Neuronal stem cell (in vitro differentiated cells): ENCODE results near the gene MUC20. TPM values are rescaled to one million over a fixed set of nuclear protein-coding genes. Genes with fewer than 3 reads are reported as not detected.
A peak's percentile ranks its signal among the peaks of the same experiment; 100 is the strongest.
"Not testable (repeated sequence)": the region's sequence is repeated elsewhere in the genome, so short reads cannot be mapped to it uniquely, and the experiment has no call there.

Experiments used
- DNase-seq: peaks from one replicate; pipeline ENCODE4 v3.0.0-alpha.2; 2013; ENCODE audit warnings: low spot score
- H2AFZ ChIP-seq: one replicate; pipeline ENCODE4 v1.6.1; 2013; ENCODE audit warnings: mild to moderate bottlenecking, low read length, inconsistent platforms
- H2AK5ac ChIP-seq: 2 replicates; pipeline ENCODE4 v1.6.1; 2013; ENCODE audit warnings: low read depth, mild to moderate bottlenecking, inconsistent platforms, low read length, moderate library complexity, mixed read lengths
- H2BK120ac ChIP-seq: 2 replicates; pipeline ENCODE4 v1.6.1; 2013; ENCODE audit warnings: low read depth, mild to moderate bottlenecking, inconsistent platforms, low read length, moderate library complexity, mixed read lengths
- H2BK12ac ChIP-seq: one replicate; pipeline ENCODE4 v1.6.1; 2013; ENCODE audit warnings: low read length, inconsistent platforms
- H2BK15ac ChIP-seq: 2 replicates; pipeline ENCODE4 v1.6.1; 2013; ENCODE audit warnings: mild to moderate bottlenecking, low read length, inconsistent platforms, mixed read lengths
- H2BK5ac ChIP-seq: one replicate; pipeline ENCODE4 v1.6.1; 2013; ENCODE audit warnings: inconsistent platforms, mild to moderate bottlenecking, low read length, moderate library complexity
- H3K14ac ChIP-seq: one replicate; pipeline ENCODE4 v1.6.1; 2013; ENCODE audit warnings: low read length, inconsistent platforms
- H3K18ac ChIP-seq: 2 replicates; pipeline ENCODE4 v1.6.1; 2013; ENCODE audit warnings: low read length, inconsistent platforms
- H3K23ac ChIP-seq: 2 replicates; pipeline ENCODE4 v1.6.1; 2013; ENCODE audit warnings: low read depth, mild to moderate bottlenecking, mixed read lengths, low read length, inconsistent platforms; ENCODE audit not compliant: poor library complexity
- H3K27ac ChIP-seq: replicated peaks from 3 replicates; pipeline ENCODE4 v1.5.1; 2013; ENCODE audit warnings: low read length, inconsistent platforms
- H3K27me3 ChIP-seq, 3 experiments: 2 replicates each; pipeline ENCODE4 v1.6.1; 2013; ENCODE audit warnings: low read length in 3 of 3, mild to moderate bottlenecking in 2 of 3, inconsistent platforms in 1 of 3, low read depth in 1 of 3, mixed read lengths in 1 of 3, moderate library complexity in 1 of 3; ENCODE audit not compliant: control insufficient read depth in 3 of 3, insufficient read depth in 3 of 3
- H3K36me3 ChIP-seq, 2 donors: replicated peaks in 1 of 2; 2 replicates each; pipeline ENCODE4 v1.6.1; 2013; ENCODE audit warnings: low read length in 2 of 2; ENCODE audit not compliant: control insufficient read depth in 2 of 2, insufficient read depth in 2 of 2
- H3K4ac ChIP-seq: 2 replicates; pipeline ENCODE4 v1.6.1; 2013; ENCODE audit warnings: inconsistent platforms, mild to moderate bottlenecking, low read length, moderate library complexity
- H3K4me1 ChIP-seq, 2 donors: 1 replicate in 1 of 2; 2 replicates in 1 of 2; pipeline ENCODE4 v1.6.1; 2013; ENCODE audit warnings: low read length in 2 of 2, low read depth in 1 of 2; ENCODE audit not compliant: control insufficient read depth in 2 of 2, insufficient read depth in 1 of 2
- H3K4me2 ChIP-seq: one replicate; pipeline ENCODE4 v1.6.1; 2013; ENCODE audit warnings: mild to moderate bottlenecking, low read length, inconsistent platforms; ENCODE audit not compliant: insufficient read depth, poor library complexity, severe bottlenecking
- H3K4me3 ChIP-seq, 2 donors: 2 replicates each; pipeline ENCODE4 v1.5.1; 2013; ENCODE audit warnings: low read length in 2 of 2, mild to moderate bottlenecking in 2 of 2, inconsistent platforms in 1 of 2, moderate library complexity in 1 of 2
- H3K79me1 ChIP-seq: one replicate; pipeline ENCODE4 v1.6.1; 2013; ENCODE audit warnings: low read depth, mild to moderate bottlenecking, inconsistent platforms, low read length, moderate library complexity
- H3K9ac ChIP-seq: one replicate; pipeline ENCODE4 v1.6.1; 2013; ENCODE audit warnings: mild to moderate bottlenecking, low read depth, low read length, inconsistent platforms; ENCODE audit not compliant: poor library complexity
- H3K9me3 ChIP-seq, 2 donors: replicated peaks in 1 of 2; 2 replicates each; pipeline versions ENCODE3 to v1.6.1; 2013; ENCODE audit warnings: low read length in 2 of 2, mild to moderate bottlenecking in 2 of 2, inconsistent platforms in 1 of 2, low read depth in 1 of 2, mixed read lengths in 1 of 2, moderate library complexity in 1 of 2; ENCODE audit not compliant: control insufficient read depth in 2 of 2, insufficient read depth in 1 of 2
- H4K8ac ChIP-seq: one replicate; pipeline ENCODE4 v1.6.1; 2013; ENCODE audit warnings: low read depth, mild to moderate bottlenecking, inconsistent platforms, low read length, moderate library complexity
- H4K91ac ChIP-seq: one replicate; pipeline ENCODE4 v1.6.1; 2013; ENCODE audit warnings: low read length, low read depth, mild to moderate bottlenecking, inconsistent platforms; ENCODE audit not compliant: poor library complexity
- whole genome bisulfite sequencing, 2 donors: extraction: QIAGEN DNeasy Blood & Tissue Kit; methylation state at CpG; one replicate each; pipeline ENCODE4 v1.1.7; 2013; ENCODE audit warnings: missing lambda C conversion rate in 2 of 2, mixed read lengths in 1 of 2; ENCODE audit not compliant: insufficient read length in 2 of 2, insufficient replicate concordance in 1 of 2; ENCODE audit errors: extremely low coverage in 2 of 2; 5-methylcytosine and 5-hydroxymethylcytosine counted together
- polyA plus RNA-seq, 2 experiments: library from polyadenylated mRNA; stranded (reverse); fragments of 200-250 nt; gene quantifications; one replicate each; pipeline ENCODE4 v1.2.3, GENCODE V29; 2013

MUC20 gene
- polyA plus RNA-seq (2013, experiment 1 of 2): 1.2 TPM
- polyA plus RNA-seq (2013, experiment 2 of 2): 1.3 TPM

- Histone ChIP-seq H2AK5ac (peak within 1 kb of the TSS; percentile 40), H3K27me3 (peaks cover 0 to 28% (median 0%) of the 10 kb centered on the region in 3 experiments), H3K18ac (peak within 1 kb of the TSS; percentile 83), H3K4me1 (peaks cover 3 to 16% of the 10 kb centered on the region in 2 donors), H3K4me3 (peak within 1 kb of the TSS in 1 of 2 donors; percentile 2)
- WGBS, 2 donors: no CpG with 5 or more reads among the region's 16 CpGs
- H4K91ac ChIP-seq, H3K9ac ChIP-seq, H3K14ac ChIP-seq, H4K8ac ChIP-seq, DNase-seq, H3K27ac ChIP-seq, H2BK15ac ChIP-seq, H2BK120ac ChIP-seq, H3K36me3 ChIP-seq, H3K79me1 ChIP-seq, H3K23ac ChIP-seq, H2BK5ac ChIP-seq, H3K4ac ChIP-seq, H2AFZ ChIP-seq, H3K9me3 ChIP-seq, H2BK12ac ChIP-seq, H3K4me2 ChIP-seq: not testable (repeated sequence)
Measured at GRCh38 chr3:195720831-195721506, at the start of gene MUC20. Gene MUC20 (plus strand): TSS chr3:195720978. CDS start chr3:195721008, 30 bp downstream.

- not testable (repeated sequence) for H3K27me3 ChIP-seq, H2AFZ ChIP-seq, H3K23ac ChIP-seq, H4K8ac ChIP-seq, H3K18ac ChIP-seq, H3K4me1 ChIP-seq, H3K4me3 ChIP-seq, H3K14ac ChIP-seq, H3K27ac ChIP-seq, H3K79me1 ChIP-seq, H4K91ac ChIP-seq, DNase-seq, H2BK15ac ChIP-seq, H3K4ac ChIP-seq, H2BK120ac ChIP-seq, H3K9ac ChIP-seq, H3K4me2 ChIP-seq, H2AK5ac ChIP-seq, H2BK5ac ChIP-seq, H2BK12ac ChIP-seq, H3K9me3 ChIP-seq
- no CpG with 5 or more reads among the region's 17 CpGs for WGBS, 2 donors
- H3K36me3 ChIP-seq: peaks cover 3 to 40% of the 10 kb centered on the region in 2 donors
Measured at GRCh38 chr3:195671283-195671682, 49.5 kb upstream of the MUC20 start.

- H3K4me1 ChIP-seq, H2AK5ac ChIP-seq, H4K91ac ChIP-seq, H4K8ac ChIP-seq, H3K9me3 ChIP-seq, H3K23ac ChIP-seq, DNase-seq, H3K27ac ChIP-seq, H2BK5ac ChIP-seq, H3K18ac ChIP-seq, H3K4me2 ChIP-seq, H3K79me1 ChIP-seq, H2BK12ac ChIP-seq, H3K4ac ChIP-seq, H3K4me3 ChIP-seq, H2AFZ ChIP-seq, H3K27me3 ChIP-seq, H3K9ac ChIP-seq, H2BK15ac ChIP-seq, H2BK120ac ChIP-seq, H3K14ac ChIP-seq: not testable (repeated sequence)
- peaks cover 4 to 47% of the 10 kb centered on the region in 2 donors for H3K36me3 ChIP-seq
- no CpG with 5 or more reads among the region's 9 CpGs for WGBS, 2 donors
Measured at GRCh38 chr3:195673711-195674110, 47.1 kb upstream of the MUC20 start.

- not testable (repeated sequence) for H3K79me1 ChIP-seq, H3K27ac ChIP-seq, H2BK15ac ChIP-seq, H3K4me1 ChIP-seq, H3K4me3 ChIP-seq, H2AFZ ChIP-seq, H2BK120ac ChIP-seq, H4K8ac ChIP-seq, H3K4me2 ChIP-seq, H3K4ac ChIP-seq, DNase-seq, H3K18ac ChIP-seq, H3K14ac ChIP-seq, H3K9ac ChIP-seq, H2AK5ac ChIP-seq, H3K27me3 ChIP-seq, H3K23ac ChIP-seq, H4K91ac ChIP-seq, H3K9me3 ChIP-seq, H2BK5ac ChIP-seq, H2BK12ac ChIP-seq
- H3K36me3 ChIP-seq: peaks cover 6 to 54% of the 10 kb centered on the region in 2 donors
- WGBS, 2 donors: no CpG with 5 or more reads among the region's 15 CpGs
Measured at GRCh38 chr3:195678391-195679015, 42.3 kb upstream of the MUC20 start.
